ENCODE results near the gene PCOLCE2.

PCOLCE2 gene

GRCh38 chr3:142929890-142930289 is 41.0 kb upstream of the PCOLCE2 start:
- no peak for ATAC-seq
- TF ChIP-seq CREB5 (CRISPR knock-in tag; IDR thresholded peaks at IDR 0.05; ENCODE audit: low read depth) (no peak), CSRNP3 (CRISPR knock-in tag; IDR thresholded peaks at IDR 0.05) (no peak), SNAI2 (CRISPR knock-in tag; IDR thresholded peaks at IDR 0.05) (no peak), TCF4 (CRISPR knock-in tag; IDR thresholded peaks at IDR 0.05; ENCODE audit: borderline replicate concordance) (no peak), POU6F1 (CRISPR knock-in tag; IDR thresholded peaks at IDR 0.05; ENCODE audit: borderline replicate concordance, low read depth) (no peak), ISL1 (CRISPR knock-in tag; IDR thresholded peaks at IDR 0.05) (no peak), ARNTL (CRISPR knock-in tag; IDR thresholded peaks at IDR 0.05; ENCODE audit: borderline replicate concordance, low read depth) (no peak), TOX (CRISPR knock-in tag; IDR thresholded peaks at IDR 0.05; ENCODE audit: borderline replicate concordance) (no peak), ZNF8 (CRISPR knock-in tag; IDR thresholded peaks at IDR 0.05) (no peak), PATZ1 (CRISPR knock-in tag; IDR thresholded peaks at IDR 0.05; ENCODE audit: borderline replicate concordance) (no peak), CSDC2 (CRISPR knock-in tag; IDR thresholded peaks at IDR 0.05) (no peak), ZFP3 (CRISPR knock-in tag; IDR thresholded peaks at IDR 0.05) (no peak), ESRRG (CRISPR knock-in tag; IDR thresholded peaks at IDR 0.05) (no peak)

GRCh38 chr3:142929109-142929508 is 40.2 kb upstream of the PCOLCE2 start:
- peak; percentile 78 for ATAC-seq
- TF ChIP-seq ESRRG (CRISPR knock-in tag; IDR thresholded peaks at IDR 0.05): no peak
- no peak for TF ChIP-seq TSHZ2 (CRISPR knock-in tag; IDR thresholded peaks at IDR 0.05)
- TF ChIP-seq ISL1 (CRISPR knock-in tag; IDR thresholded peaks at IDR 0.05): no peak
- no peak for TF ChIP-seq ZFP30 (CRISPR knock-in tag; IDR thresholded peaks at IDR 0.05)
- no peak for TF ChIP-seq PATZ1 (CRISPR knock-in tag; IDR thresholded peaks at IDR 0.05; ENCODE audit: borderline replicate concordance)
- TF ChIP-seq OSR1 (CRISPR knock-in tag; IDR thresholded peaks at IDR 0.05): no peak
- no peak for TF ChIP-seq CSRNP3 (CRISPR knock-in tag; IDR thresholded peaks at IDR 0.05)
- no peak for TF ChIP-seq CSDC2 (CRISPR knock-in tag; IDR thresholded peaks at IDR 0.05)
- TF ChIP-seq ZC3H10 (CRISPR knock-in tag; IDR thresholded peaks at IDR 0.05): no peak
- no peak for TF ChIP-seq ZNF565 (CRISPR knock-in tag; conservative IDR thresholded peaks at IDR 0.05; ENCODE audit: low read depth)
- TF ChIP-seq POU6F1 (CRISPR knock-in tag; IDR thresholded peaks at IDR 0.05; ENCODE audit: borderline replicate concordance, low read depth): no peak

Data from SK-N-SH treated with all-trans-retinoic acid at 6 μM for 48 hours (cell line).